SIG-M5 (cell line): ENCODE measurements around the gene HINT3.
"Not testable (repeated sequence)": the region's sequence is repeated elsewhere in the genome, so short reads cannot be mapped to it uniquely, and the experiment has no call there.

Source experiments
- DNase-seq: peaks from one replicate; lab custom pipeline; 2025; lab: John Stamatoyannopoulos, UW

The HINT3 gene

GRCh38 chr6:126002755-126003679, 46.4 kb downstream of the HINT3 start:
- no peak for DNase-seq

DNA sequence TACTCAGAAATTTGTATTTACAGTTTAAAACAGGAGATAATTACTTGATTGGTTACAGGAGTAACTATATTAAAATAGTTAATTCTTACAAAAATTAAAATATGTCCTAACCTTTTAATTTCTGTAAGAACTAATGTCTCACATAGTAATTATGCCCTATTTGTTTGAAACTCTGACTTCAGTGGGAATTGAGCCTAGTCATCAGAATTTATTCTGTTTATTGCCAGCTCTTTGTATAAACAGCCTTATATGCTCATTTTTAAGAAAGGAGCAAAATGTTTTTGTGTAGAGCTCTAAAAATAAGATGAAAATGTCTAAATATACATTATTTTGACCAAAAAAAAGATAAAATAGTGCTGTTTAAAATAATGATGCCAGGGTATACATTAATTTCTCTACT, 51.2 kb downstream of the HINT3 start:
- no peak for DNase-seq

- no peak for DNase-seq
These were observed 53.5 kb downstream of the HINT3 start for GRCh38 chr6:126010040-126010439.

GRCh38 chr6:126015863-126016262, 59.3 kb downstream of the HINT3 start:
- DNase-seq, result no peak

DNA sequence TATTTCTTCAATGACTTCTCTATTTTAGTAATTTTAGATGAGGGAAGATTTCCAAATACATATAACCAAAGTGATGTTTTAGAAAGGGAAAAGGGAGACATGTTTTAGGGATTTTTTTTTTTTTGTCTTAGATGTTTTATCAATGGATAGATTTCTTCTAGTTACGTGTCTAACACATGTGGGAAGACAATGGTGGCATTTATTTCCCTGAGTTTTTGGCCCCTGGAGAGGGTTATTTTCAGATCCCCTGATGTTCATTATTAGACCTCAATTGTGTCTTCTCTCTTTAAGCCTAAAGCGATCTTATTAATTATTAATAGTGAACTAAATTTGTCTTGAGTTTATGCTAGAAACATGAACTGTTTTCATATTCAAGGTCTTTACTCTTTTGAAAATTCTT, 60.0 kb downstream of the HINT3 start:
- no peak for DNase-seq

DNA sequence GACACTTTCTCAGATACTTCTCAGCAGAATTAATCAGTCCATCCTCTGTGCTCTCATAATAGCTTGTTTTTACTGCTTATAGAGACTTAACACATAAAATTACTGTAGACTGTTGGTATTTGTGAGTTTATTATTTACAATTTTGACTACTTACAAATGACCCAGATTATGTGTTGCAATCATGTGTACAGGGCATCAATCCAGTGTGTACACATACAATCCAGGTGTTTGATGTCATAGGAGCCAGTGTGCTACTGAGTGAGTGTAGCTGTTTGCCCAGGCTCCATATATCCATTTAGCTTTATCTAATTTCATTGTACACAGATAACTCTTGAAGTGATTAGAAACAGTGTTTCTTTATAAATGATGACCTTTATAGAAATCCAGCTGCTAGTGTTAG, 61.1 kb downstream of the HINT3 start:
- DNase-seq, result no peak

DNA sequence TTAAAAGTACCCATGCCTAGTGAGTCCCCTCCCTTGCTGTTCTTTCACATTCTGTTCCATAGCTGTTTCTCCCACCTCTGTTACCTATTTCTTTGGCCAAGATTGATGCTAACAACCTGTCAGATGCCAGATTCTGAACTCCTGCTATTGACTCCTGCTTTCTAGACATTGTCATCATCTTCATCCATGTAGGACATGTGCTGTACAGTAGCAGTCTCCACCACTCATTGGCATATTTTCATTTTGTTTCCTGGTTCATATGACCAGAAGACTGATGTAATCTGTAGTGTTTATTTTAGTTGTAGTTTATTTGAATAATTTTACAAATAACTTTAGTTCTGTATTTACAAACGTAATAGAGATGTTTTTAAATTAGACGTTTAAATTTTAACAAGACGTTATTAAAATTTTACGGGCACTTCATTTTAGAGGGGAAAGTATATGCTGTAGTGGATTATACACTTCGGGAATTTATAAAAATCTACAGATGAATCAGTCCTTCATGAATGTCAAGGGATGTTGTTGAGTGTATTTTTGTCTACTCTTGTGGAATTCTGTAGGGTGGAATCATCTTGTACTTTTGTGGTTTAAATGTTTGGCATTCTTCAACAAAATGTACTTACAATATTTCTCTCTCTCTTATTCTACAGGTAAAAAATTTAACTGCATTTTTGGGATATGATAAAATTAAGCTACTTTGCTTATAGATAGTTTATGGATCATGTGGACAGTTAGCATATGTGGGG, 63.9 kb downstream of the HINT3 start:
- DNase-seq, result no peak

DNA sequence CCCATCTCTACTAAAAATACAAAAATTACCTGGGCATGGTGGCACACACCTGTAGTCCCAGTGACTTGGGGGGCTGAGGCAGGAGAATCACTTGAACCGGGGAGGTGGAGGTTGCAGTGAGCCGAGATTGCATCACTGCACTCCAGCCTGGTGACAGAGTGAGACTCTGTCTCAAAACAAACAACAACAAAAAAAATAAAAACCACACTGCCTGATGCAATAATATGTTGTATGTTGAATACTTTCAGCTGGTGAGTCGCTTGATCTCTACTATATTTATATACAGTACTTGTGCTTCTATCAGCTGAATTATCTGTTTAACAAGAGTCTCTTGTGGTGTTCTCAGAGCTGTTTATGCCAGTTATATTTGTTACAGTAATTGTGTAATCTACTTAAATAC, 66.9 kb downstream of the HINT3 start:
- not testable (repeated sequence) for DNase-seq

- DNase-seq, result no peak
These were observed 69.4 kb downstream of the HINT3 start for GRCh38 chr6:126026001-126026400.

DNA sequence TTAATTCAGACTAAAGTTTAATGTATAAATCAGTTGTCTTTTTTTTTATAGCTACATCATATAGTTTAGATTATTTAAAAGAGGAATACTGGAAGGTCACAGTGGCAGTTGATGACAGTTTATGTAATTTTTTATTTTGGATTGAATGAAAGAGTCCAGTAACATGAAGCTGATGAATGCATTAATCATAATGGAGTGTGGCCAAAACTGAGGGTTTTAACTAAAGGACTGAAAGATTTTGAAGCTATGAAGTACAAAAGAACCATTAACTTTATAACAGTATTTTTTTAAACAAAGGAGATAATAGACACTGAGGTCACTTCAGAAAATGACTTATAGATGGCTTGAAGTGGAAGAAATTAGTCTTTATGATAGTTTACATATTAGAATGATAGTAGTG, 71.0 kb downstream of the HINT3 start:
- no peak for DNase-seq
